GM19397 (cell line): ENCODE measurements around the gene RET.
"Not testable (repeated sequence)": the region's sequence is repeated elsewhere in the genome, so short reads cannot be mapped to it uniquely, and the experiment has no call there.

Experiments used
- ATAC-seq: cut with Tn5 transposase; IDR thresholded peaks from one replicate; pipeline ENCODE4 v1.9.1; 2021; ENCODE audit warnings: mild to moderate bottlenecking, moderate library complexity; ENCODE audit not compliant: unreplicated experiment

RET gene

GRCh38 chr10:43076311-43076875 lies 476 bp upstream of the RET start:
- ATAC-seq: no peak

DNA sequence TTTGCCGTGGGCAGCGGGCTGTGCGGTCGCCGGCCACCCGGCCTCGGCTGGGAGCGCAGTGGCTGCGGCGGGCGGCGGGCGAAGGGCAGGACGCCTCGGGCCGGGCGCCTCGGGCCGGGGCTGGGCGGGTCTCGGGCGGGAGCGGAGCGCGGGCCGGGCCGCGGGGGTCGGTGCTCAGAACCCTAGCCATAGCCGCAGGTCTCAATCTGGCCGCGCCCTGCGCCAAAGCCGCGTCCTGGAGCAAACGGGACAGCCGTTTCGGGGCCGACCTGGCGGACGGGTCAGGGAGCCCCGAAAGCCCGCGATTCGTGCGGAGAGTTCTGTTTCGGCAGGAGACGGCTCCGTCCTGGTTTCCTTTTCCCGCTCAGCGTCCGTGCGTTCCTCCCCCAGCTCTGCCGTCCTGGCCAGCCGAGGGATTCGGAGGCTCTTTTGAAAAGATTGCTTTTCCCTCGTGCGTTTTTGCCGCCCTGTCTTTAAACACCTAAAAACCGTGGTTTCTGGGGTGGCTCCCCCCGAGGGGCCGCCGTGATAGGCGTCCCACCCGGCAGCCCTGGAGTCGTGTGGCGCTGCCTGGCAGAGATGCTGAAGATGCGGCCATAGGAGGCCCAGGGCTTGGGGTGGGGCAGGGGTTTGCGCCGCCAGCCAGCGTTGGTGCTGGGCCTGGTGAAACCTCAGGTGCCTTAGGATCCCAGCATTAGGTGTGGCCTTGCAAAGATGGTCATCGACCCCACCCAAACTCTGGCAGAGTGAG lies 727 bp downstream of the RET start:
- no peak for ATAC-seq

DNA sequence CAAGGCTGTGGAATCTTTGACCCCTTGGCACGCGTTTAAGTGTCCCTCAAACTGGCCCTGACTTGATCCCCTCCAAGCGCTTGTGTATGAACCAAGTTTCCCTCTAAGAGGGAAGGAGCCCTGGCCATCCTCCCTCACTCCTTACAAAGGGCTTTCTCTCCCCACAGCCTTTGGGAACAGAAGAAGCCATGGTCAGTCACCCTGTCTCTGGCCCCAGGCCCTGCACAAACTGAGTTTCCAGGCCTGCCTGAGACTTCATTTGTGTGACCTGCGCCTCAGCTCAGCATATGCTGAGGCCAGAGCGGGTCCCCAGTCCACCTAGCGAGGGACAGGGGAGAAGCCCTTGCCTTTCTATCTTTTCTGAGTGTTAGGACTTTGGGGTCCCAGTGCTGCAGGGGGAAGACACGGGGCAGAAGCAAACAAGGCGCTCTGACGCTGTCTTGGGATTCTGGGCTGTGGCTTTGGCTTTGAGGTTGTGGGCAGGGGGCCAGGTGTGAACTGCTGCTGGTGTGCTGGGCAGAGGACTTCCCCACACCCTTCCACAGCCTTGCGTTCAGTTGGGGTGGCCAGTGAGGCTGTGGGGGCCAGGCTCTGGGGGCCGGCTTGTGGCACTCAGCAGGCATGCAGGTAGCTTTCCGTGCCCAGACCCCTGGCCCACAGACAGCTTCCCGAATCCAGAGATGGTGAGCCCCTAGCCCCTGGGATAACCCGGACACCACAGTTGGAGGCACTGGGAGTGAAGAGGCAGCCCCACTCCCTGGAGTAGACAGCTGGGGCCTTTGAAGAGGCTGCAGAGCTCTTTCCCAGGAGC lies 1.5 kb downstream of the RET start:
- ATAC-seq: no peak

DNA sequence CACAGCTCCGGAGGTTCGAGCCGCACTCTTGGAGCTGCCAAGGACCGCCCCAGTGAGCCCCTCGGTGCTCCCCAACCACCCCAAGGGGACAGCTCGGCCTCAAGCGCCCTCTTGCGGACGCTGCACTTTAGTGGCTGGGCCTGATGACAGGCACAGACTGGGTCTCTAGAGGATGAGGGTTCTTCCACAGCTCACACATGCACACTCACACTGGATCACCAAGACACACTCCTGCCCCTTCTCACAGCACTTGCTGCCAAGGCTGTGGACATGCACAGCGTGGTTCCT lies 2.1 kb downstream of the RET start:
- no peak for ATAC-seq

GRCh38 chr10:43079856-43080255 lies 3.0 kb downstream of the RET start:
- ATAC-seq: no peak

DNA sequence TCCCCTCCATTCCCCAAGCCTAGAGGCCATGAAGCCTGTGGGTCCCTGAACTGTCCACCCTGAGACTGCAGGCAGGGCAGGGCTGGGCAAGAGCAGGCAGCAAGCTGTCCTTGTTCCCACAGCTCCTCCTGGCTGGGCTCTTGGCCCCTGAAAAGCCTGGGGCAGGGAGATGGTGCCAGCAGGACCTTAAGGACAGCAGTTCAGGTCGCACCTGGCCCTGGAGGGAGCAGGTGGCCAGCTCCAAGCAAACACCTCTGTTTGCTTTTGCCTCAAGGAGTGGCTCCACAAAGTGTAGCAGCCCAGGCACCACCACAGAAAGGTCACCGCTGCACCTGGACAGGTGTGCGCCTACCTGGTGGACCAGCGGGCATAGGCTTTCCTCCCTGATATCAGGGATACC lies 5.2 kb downstream of the RET start:
- no peak for ATAC-seq

GRCh38 chr10:43082746-43083145 lies 5.9 kb downstream of the RET start:
- no peak for ATAC-seq

DNA sequence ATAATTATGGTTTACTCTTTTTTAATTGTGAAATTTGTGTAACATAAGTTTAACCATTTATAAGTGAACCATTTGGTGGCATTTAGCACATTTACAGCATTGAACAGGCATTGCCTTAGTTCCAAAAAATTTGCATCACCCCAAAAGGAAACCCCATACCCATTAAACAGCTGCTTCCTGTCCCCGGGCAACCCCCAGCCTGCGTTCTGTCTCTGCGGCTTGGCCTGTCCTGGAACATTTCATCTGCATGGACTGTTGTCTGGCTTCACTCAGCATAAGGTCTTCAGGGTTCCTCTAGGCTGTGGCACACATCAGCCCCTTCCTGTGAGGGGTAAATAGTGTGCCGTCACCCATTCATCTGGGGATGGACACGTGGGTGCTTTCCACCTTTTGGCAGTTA lies 6.9 kb downstream of the RET start:
- no peak for ATAC-seq

DNA sequence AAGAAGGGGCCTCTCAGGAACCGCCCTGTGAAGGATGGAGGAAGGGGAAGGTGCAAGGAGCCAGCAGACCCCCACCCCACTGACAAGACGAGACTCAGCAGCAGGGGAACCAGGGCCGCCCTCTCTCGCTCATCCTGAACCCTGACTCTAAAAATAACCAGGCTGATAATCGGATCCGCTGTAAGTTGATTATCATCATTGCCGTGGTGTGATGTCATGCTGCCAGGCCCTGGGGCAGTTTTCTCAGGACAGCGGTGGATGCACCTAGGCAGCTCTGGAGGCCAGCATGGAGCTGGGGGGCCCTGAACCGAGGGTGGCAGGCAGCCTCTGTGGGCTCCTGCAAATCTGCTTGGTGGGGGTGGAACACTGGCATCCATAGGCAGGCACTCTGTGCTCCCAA lies 7.9 kb downstream of the RET start:
- no peak for ATAC-seq

DNA sequence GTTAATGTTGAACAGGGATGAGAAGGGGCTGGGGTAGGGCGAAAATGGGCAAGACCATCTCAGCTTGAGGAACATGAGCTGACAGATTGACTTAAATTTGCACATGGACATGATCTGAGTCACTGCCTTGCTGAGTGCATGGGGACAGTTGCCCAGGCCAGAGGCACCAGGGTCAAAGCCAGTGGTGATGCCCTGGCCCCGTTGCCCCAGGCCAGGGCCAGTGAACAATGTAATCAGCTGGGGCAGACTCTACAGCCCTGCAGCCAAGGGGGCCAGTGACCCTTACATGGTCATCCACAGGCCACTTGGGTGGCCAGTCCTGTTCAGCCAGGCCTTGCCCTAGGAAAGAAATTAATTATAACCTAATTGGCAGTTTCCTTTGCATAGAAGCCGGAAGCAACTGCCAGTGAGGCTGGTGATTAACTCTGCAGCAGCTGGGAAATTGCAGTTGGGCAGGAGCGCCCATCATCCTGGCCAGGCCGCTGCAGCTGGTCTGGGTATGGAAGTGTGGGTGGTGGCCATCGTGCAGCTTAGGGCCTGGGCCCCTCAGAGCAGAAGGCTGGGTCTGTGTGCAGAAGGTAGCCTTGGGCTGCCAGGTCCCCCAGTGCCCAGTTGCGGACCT lies 9.6 kb downstream of the RET start:
- ATAC-seq: no peak

GRCh38 chr10:43089519-43089918 lies 12.7 kb downstream of the RET start:
- no peak for ATAC-seq

DNA sequence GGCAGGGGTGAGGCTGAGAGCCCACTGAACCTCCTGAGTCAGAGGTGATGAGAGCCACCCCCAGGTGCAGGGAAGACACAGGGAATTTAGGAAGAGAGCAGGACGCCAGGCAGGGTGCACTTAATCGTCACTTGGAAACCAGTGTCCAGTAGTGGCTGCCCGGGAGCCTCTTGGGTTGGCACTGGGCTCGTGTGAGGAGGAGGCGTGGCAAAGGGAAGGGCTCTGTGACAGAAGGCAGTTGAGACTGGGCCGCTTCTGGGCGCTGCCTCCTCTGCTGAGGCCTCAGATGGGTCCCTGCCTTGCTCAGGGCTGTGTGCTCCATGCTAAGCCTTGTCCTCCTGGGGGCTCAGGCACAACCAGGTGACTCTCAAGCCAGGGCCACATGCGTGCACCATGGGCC lies 13.3 kb downstream of the RET start:
- ATAC-seq: no peak

GRCh38 chr10:43090664-43091063 lies 13.8 kb downstream of the RET start:
- ATAC-seq: no peak

- ATAC-seq: no peak
Observed at GRCh38 chr10:43091846-43092245, 15.0 kb downstream of the RET start.

GRCh38 chr10:43093423-43094076 lies 16.7 kb downstream of the RET start:
- ATAC-seq: no peak

GRCh38 chr10:43094085-43094484 lies 17.2 kb downstream of the RET start:
- ATAC-seq: no peak

DNA sequence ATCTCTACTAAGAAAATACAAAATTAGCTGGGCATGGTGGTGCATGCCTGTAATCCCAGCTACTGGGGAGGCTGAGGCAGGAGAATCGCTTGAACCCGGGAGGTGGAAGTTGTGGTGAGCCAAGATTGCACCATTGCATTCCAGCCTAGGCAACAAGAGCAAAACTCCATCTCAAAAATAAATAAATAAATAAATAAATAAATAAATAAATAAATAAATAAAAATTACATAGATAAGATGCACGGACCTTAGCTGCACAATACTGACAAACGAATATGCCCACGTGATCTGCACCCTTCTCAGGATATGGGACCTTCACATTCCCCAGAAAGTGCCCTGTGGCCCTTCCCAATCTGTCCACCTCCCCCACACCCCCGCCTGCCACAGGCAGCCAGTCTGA lies 22.5 kb downstream of the RET start:
- not testable (repeated sequence) for ATAC-seq

DNA sequence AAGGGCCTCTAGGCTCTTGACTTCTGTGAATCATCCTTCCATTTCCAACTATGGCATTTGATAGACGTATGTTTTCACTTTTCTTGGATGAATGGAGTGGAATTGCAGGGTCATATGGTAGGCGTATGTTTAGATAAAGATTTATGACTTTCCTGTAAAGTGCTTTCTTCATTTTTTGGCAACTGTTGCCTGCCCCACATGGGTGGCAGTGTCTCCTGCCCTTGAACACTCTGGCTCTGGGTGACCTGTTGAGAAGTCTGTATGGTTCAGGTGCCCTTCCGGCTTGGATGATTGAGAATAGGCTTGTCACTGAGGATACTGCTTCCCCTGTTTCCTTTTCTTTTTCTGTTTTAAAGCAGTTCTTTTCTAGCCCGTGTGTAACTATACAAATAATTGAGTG lies 23.1 kb downstream of the RET start:
- no peak for ATAC-seq

DNA sequence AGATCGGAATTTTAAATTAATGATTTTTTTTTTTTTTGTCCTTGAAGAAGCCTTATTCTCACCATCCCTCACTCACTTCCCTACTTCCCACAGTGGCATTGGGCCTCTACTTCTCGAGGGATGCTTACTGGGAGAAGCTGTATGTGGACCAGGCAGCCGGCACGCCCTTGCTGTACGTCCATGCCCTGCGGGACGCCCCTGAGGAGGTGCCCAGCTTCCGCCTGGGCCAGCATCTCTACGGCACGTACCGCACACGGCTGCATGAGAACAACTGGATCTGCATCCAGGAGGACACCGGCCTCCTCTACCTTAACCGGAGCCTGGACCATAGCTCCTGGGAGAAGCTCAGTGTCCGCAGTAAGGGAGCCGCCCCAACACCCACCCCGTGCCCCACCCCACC lies 23.5 kb downstream of the RET start:
- ATAC-seq: no peak

DNA sequence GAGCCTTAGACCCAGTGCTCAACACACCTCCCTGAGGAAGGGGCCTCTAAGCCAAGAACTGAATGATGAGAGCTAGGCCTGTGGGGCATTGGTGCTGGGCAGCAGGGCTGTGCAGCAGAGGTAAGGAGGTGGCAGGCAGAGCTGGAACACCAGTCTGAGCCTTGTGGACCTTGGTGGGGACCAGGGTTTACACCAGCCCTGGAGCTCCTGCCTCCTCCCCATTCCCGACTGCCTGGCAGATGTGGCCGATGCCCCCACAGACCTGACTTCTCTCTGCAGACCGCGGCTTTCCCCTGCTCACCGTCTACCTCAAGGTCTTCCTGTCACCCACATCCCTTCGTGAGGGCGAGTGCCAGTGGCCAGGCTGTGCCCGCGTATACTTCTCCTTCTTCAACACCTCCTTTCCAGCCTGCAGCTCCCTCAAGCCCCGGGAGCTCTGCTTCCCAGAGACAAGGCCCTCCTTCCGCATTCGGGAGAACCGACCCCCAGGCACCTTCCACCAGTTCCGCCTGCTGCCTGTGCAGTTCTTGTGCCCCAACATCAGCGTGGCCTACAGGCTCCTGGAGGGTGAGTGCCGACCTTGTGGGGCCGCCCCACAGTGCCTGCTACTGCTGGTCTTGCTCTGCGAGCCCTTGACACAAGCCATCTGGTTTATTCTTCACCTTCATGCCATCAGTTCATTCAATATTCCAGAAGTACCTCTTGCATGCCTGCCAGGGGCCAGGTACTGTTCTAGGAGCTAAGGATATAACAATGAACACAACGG lies 25.4 kb downstream of the RET start:
- ATAC-seq: no peak
